Measurements from ENCODE around the gene CTSV.
"Not testable (repeated sequence)": the region's sequence is repeated elsewhere in the genome, so short reads cannot be mapped to it uniquely, and the experiment has no call there.

CTSV gene

DNA sequence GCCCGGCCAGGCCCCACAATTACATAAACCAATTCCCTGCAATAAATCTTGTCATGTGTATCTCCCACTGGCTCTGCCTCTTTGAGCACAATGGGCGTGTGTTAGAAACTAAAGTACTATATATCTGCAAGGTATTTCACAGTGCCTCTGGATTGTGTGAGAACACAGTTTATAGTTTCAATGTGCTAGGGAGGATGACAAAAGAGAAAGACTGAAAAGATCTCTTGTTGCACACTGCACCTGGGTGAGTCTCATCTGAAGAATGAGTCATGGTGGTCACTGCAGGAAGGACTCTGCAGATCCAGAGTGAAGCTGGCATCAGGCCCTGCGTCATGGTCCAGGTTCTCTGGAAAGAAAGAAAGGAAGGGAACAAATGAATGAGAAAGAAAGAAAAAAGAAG is 20.7 kb upstream of the CTSV start:
- TF ChIP-seq, protein P1, sequence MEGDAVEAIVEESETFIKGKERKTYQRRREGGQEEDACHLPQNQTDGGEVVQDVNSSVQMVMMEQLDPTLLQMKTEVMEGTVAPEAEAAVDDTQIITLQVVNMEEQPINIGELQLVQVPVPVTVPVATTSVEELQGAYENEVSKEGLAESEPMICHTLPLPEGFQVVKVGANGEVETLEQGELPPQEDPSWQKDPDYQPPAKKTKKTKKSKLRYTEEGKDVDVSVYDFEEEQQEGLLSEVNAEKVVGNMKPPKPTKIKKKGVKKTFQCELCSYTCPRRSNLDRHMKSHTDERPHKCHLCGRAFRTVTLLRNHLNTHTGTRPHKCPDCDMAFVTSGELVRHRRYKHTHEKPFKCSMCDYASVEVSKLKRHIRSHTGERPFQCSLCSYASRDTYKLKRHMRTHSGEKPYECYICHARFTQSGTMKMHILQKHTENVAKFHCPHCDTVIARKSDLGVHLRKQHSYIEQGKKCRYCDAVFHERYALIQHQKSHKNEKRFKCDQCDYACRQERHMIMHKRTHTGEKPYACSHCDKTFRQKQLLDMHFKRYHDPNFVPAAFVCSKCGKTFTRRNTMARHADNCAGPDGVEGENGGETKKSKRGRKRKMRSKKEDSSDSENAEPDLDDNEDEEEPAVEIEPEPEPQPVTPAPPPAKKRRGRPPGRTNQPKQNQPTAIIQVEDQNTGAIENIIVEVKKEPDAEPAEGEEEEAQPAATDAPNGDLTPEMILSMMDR (IDR thresholded peaks at IDR 0.05; ENCODE audit: control extremely low read depth, extremely low read depth, low read depth, missing control alignments): no peak
- POLR2A ChIA-PET: no interaction called here
- no peak for DNase-seq (ENCODE audit: extremely low spot score)
- CTCF ChIA-PET: no interaction called here

DNA sequence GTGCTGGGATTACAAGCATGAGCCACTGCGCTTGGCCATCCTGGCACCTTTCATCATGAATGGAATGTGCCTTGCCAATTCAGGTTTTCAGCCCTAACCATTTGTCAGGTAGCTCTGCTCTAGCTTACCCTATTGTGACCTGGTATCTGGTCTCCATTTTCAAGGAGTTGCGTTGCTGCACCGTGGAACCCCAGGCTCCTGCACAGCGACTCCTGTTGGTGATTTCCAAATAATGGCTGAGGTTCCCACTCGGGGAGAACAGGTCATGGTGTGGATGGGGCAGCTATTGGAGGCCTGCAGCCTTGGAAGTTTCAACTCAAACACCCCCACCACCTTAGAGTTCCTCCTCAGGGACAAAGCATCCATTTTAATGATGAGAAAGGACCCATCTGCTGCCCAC is 18.7 kb upstream of the CTSV start:
- TF ChIP-seq, protein P1 (IDR thresholded peaks at IDR 0.05; ENCODE audit: control extremely low read depth, extremely low read depth, low read depth, missing control alignments): no peak
- DNase-seq (ENCODE audit: extremely low spot score): no peak
- ChIA-PET CTCF (no interaction called here), POLR2A (no interaction called here)

DNA sequence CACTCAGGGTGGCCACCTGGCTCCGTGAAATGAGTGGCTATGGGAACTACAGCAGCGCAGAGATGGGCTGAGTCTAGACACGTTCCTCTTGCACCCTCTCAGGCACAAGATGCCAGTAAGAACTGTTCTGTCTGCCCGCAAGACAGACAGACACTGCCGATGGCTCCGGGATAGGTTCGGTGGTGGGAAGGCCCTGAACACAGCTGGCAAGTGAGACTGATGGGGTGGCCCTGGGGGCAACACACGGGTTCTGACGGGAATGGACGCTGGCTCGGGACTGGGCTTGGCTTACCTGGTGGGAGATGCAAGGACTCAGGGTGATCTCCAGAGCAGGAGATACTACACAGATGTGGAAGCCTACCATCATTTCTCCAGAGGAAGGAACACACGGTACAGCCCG is 16.9 kb upstream of the CTSV start:
- POLR2A ChIA-PET; DNase-seq (ENCODE audit: extremely low spot score); CTCF ChIA-PET: not testable (repeated sequence)

DNA sequence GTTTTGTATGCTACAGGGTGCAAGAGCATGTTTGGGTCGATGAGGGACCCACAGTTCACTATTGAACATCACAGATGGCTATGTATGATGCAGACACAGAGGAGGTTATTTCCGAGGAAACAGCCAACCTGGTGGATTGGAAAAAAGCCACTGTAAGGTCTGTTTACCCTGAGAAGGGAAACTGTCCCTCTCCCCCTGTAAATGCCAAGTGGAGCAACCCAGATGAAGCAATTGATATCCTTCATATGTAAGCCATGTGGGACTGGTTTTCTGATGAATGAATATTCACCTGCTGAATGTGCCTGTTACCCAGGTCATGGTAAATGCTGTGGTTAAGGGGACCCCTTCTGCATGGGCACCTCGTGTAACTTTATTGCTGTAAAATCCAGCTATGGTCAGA is 14.8 kb upstream of the CTSV start:
- DNase-seq (ENCODE audit: extremely low spot score): no peak
- POLR2A ChIA-PET: no interaction called here
- CTCF ChIA-PET: interaction anchor here (1.1 kb wide), 1 partner anchor 9 kb away, joined by 3 read pairs; no protein-coding TSS in a partner anchor
- TF ChIP-seq, protein P1 (IDR thresholded peaks at IDR 0.05; ENCODE audit: control extremely low read depth, extremely low read depth, low read depth, missing control alignments): no peak

DNA sequence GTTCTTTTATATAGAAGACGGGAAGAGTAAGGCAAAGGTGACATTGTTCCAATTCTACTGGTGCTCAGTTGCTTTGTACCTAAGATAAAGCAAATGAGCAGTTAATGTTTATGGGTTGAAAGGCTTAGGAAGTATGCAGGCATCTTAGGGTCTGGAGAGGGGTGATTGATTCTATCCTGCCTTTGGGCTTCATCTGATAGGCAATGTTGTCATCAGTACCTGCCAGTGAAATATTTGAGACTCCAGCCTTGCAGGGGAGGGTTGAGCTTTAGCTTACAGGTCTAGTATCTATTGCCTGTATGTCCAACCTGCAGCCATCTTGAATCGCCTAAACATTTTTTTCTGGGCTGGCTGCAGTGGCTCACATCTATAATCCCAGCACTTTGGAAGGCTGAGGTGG is 13.8 kb upstream of the CTSV start:
- CTCF ChIA-PET: no interaction called here
- POLR2A ChIA-PET: no interaction called here

DNA sequence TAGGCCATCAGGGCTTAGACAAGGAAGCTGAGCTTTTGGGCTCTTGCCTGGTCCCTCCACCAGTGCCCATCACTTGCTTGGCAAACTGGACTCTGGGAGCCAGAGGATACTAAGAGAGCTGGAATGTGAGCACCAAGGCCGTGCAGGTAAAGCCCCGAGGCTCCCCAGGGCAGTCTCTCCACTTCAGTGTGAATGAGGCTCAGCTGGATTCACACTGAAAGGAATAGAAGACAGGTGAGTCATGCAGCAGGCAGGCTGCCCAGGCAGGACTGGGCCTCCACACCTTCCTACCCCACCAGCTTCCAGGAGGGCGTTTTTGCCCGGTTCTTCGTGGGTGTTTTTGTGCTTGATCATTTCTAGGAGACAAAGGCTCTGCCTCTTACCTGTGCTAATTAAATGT is 7.3 kb upstream of the CTSV start:
- TF ChIP-seq, protein P1 (IDR thresholded peaks at IDR 0.05; ENCODE audit: control extremely low read depth, extremely low read depth, low read depth, missing control alignments): no peak
- ChIA-PET POLR2A (no interaction called here), CTCF (no interaction called here)
- DNase-seq (ENCODE audit: extremely low spot score): no peak

More for the DNA sequence above, 13.8 kb upstream of the CTSV start:
- DNase-seq (ENCODE audit: extremely low spot score): no peak
- TF ChIP-seq, protein P1 (IDR thresholded peaks at IDR 0.05; ENCODE audit: control extremely low read depth, extremely low read depth, low read depth, missing control alignments): no peak

DNA sequence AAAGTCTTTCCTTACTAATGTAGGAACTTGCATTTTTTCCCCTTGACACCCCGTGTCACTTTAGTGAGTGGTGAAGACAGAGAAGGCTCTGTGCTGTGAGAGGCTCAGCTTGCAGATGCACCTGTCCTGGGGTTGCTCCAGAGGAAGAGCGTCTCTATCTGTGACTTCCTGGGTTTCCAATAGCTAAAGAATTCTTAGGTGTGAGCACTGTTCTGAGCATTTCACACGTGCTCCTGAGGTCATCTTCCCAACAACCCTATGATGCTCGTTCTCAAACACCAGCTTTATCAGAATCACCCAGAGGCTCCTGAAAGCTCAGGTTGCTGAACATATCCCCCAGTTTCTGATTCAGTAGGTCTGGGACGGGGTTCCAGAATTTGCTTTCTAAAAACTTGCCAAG is 6.4 kb upstream of the CTSV start:
- ChIA-PET POLR2A (no interaction called here), CTCF (interaction anchor here (1.3 kb wide), 1 partner anchor 8 kb away, joined by 3 read pairs; no protein-coding TSS in a partner anchor)
- TF ChIP-seq, protein P1 (IDR thresholded peaks at IDR 0.05; ENCODE audit: control extremely low read depth, extremely low read depth, low read depth, missing control alignments): no peak

More for the DNA sequence above, 6.4 kb upstream of the CTSV start:
- DNase-seq (ENCODE audit: extremely low spot score): no peak

Measured in GM10248 (cell line).